Epidermal melanocyte (primary cell): ENCODE measurements around the gene ARVCF.

Experiments
- DNase-seq: peaks from one replicate; pipeline ENCODE4 v3.0.0; 2011; ENCODE audit warnings: low spot score; ENCODE audit not compliant: insufficient read length

ARVCF gene

GRCh38 chr22:20054034-20054427 lies 37.4 kb upstream of the ARVCF start:
- DNase-seq: no peak

GRCh38 chr22:20053407-20054033 lies 36.9 kb upstream of the ARVCF start:
- no peak for DNase-seq

- no peak for DNase-seq
These were observed 36.0 kb upstream of the ARVCF start for GRCh38 chr22:20052309-20053259.

- no peak for DNase-seq
These were observed 35.3 kb upstream of the ARVCF start for GRCh38 chr22:20051927-20052308.

- no peak for DNase-seq
These were observed 30.1 kb upstream of the ARVCF start for GRCh38 chr22:20046730-20047129.

GRCh38 chr22:20044495-20045151 lies 28.0 kb upstream of the ARVCF start:
- no peak for DNase-seq

GRCh38 chr22:20043997-20044342 lies 27.3 kb upstream of the ARVCF start:
- no peak for DNase-seq

GRCh38 chr22:20043057-20043996 lies 26.7 kb upstream of the ARVCF start:
- no peak for DNase-seq

GRCh38 chr22:20040327-20041200 lies 23.9 kb upstream of the ARVCF start:
- DNase-seq: no peak

GRCh38 chr22:20039683-20040325 lies 23.2 kb upstream of the ARVCF start:
- no peak for DNase-seq

GRCh38 chr22:20038574-20038973 lies 22.0 kb upstream of the ARVCF start:
- DNase-seq: no peak

- no peak for DNase-seq
These were observed 20.8 kb upstream of the ARVCF start for GRCh38 chr22:20037419-20037818.

GRCh38 chr22:20036535-20037392 lies 20.1 kb upstream of the ARVCF start:
- no peak for DNase-seq

- no peak for DNase-seq
These were observed 19.5 kb upstream of the ARVCF start for GRCh38 chr22:20036084-20036482.

- DNase-seq: no peak
These were observed 18.9 kb upstream of the ARVCF start for GRCh38 chr22:20035375-20036083.

GRCh38 chr22:20034143-20034542 lies 17.5 kb upstream of the ARVCF start:
- no peak for DNase-seq

- no peak for DNase-seq
These were observed 16.6 kb upstream of the ARVCF start for GRCh38 chr22:20033045-20033706.
